Central memory CD4-positive, alpha-beta T cell (primary cell): ENCODE data around the gene FKBP8.
A peak's percentile ranks its signal among the peaks of the same experiment; 100 is the strongest.
"Not testable (repeated sequence)": the region's sequence is repeated elsewhere in the genome, so short reads cannot be mapped to it uniquely, and the experiment has no call there.

Source experiments
- DNase-seq: peaks from one replicate; pipeline ENCODE4 v3.0.0; 2022

FKBP8 gene

DNA sequence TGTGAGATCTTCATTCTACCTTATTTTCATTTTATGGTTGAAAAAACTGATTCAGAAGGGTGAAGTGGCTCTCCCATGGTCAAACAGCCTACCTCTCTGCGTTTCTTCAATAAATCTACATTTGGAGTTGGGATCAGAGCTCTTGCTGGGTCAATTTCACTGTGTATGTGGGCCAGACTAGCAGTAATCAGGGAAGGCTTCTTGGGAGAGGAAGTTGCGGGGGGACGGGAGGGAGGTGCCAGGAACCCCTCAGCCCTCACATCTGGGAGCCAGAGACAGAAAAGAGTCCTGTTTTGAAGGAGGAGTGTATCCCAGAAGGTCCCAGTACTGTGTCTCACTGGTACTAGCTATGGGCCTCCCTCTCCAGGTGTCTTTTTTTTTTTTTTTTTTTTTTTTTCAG is 15.2 kb upstream of the FKBP8 start:
- no peak for DNase-seq

GRCh38 chr19:18558202-18558555 is 14.8 kb upstream of the FKBP8 start:
- no peak for DNase-seq

GRCh38 chr19:18557411-18558201 is 14.2 kb upstream of the FKBP8 start, which contains the start of gene KXD1:
Gene KXD1 (plus strand): TSS chr19:18557870. CDS start chr19:18562057, 4,187 bp downstream.
- peak; percentile 98 for DNase-seq

GRCh38 chr19:18551631-18552030 is 8.3 kb upstream of the FKBP8 start:
- no peak for DNase-seq

GRCh38 chr19:18543814-18544475 is 572 bp upstream of the FKBP8 start:
- peak; percentile 81 for DNase-seq

- no peak for DNase-seq
These were observed 1.1 kb downstream of the FKBP8 start for GRCh38 chr19:18541992-18542940.

DNA sequence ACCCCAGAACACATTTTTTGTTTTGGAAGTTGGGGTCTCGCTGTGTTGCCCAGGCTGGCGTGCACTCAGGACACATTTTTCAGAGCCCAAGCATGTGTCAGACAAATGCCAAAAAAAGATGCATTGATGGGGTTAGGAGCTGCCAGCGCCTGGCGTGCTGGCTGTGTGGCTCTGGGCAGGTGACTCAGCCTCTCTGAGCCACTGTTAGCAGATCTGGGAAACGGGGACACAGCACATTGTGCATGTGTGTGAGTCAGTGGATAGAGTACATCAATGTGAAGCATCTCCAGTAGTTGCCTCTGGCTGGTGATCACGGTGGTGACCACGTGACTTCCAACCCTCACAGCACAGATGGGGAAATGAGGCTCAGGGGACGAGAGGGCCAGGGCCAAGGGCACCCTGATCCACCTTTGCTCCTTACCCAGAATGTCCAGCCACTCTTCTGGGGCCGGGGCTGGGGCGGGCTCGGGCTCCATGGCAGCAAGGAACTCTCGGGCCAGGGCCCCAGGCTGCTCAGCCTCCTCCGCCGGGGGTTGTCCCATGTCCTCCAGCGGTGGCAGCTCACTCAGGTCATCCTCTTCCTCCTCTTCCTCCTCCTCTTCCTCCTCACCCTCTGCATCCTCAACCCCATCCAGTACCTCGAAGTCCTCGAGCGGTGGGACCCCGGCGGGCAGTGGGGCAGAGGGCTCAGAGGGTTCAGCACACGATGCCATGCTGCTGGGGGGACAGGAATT is 1.9 kb downstream of the FKBP8 start:
- no peak for DNase-seq

- not testable (repeated sequence) for DNase-seq
These were observed 3.2 kb downstream of the FKBP8 start for GRCh38 chr19:18540200-18540599.

- DNase-seq, result no peak
These were observed 4.0 kb downstream of the FKBP8 start for GRCh38 chr19:18539372-18539771.

DNA sequence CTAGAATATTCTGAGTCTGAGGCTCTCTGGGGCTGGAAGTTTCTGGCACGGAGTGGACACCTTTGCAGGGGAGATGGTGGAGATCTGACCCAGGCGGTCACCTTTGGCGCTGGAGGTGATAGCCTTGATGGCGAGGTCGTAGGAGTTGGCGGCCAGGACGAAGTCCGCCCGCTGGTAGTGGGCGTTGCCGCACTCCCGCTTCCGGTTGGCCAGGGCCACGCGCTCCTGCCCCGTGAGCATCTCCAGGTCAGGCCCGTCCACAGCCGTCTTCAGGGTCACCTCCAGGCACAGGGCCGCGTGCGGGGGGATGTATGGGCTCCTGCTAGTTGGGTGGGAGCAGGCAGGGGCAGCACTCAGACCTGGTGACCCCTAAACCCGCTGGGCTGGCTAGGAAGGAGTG is 5.3 kb downstream of the FKBP8 start:
- DNase-seq, result no peak

DNA sequence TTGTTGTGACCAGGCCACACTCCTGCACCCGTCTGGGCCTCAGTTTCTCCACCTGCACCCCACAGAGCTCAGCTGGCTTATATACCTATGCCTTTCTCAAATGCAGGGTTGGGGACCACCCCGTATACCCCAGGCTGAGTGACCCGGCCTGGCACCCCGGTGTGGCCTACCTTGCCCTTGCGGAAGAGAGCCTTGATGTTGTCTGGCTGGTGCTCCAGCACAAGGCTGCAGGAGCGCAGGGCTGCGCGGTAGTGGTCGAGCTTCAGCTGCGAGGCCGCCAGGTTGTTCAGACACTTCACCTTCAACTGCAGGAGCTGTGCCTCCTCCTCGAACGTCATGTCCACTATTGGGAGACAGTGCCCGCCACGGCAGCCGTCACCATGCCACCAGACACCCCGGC is 5.9 kb downstream of the FKBP8 start:
- no peak for DNase-seq

DNA sequence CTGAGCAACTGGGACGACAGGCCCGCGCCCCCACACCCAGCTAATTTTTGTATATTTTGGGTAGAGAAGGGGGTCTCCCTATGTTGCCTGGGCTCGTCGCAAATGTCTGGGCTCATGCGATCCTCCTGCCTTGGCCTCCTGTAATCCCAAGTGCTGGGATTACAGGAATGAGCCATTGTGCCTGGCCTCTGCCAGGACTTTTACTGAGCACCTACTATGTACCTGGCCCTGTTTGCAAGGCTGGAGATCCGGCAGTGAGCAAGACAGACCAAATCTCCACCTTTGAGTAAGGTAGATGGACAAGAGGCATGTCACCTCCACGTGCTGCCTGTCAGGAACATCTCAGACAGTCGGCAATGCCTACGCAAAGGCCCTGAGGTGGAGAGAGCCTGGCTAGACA is 6.9 kb downstream of the FKBP8 start:
- DNase-seq, result no peak

DNA sequence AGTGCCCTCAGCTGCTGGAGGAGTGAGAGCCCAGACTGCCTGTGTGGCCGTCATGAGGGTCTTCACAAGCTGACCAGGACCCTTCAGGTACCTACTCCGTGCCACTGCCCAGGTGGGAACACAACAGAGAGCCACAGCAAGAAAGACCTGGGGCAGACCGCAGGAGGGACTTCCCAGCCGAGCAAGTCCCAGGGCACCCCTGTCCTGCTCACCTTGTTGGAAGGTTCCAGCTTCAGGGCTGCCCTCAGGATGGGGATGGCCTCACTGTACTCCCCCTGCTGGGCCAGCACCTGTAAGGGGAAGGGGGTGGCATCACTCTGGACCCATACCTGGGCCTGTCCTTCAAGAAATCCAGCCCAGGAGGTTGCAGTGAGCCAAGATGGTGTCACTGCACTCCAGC is 10.3 kb downstream of the FKBP8 start:
- no peak for DNase-seq

DNA sequence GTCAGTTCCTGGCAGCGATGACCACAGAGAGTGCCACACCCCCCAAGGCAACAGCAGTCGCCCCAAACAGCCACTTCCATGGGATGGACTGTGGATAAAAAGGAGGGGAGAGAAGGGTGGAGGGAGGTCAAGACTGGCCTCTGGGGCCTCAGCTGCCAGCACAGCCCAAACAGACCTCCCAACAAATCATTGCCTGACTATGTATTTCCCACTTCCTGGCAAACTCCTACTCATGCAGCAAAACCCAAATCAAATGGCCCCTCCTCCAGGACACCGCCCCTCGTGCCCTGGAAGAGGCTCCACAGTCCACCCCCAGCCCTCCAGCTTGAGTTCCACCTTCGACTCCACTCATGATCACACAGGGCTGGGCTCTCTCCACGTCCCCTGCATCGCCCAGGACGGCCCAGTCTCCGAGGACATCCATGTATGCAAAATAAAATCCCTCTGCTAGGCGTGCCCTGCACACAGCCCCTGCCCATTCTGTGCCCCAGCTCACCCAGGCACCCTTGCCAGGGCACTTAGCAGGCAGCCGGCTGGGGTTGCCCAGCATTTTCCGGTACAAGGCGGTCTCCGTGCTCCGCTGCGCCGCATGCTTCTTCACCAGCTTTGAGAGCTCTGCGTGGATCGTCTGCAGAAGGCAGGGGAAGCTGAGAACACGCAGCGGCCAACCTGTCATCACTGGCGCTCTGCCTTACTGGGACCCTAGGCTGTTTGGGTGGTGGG is 11.0 kb downstream of the FKBP8 start:
- DNase-seq, result no peak

- DNase-seq, result no peak
These were observed 11.9 kb downstream of the FKBP8 start for GRCh38 chr19:18531485-18531884.

- no peak for DNase-seq
These were observed 13.6 kb downstream of the FKBP8 start for GRCh38 chr19:18529782-18530181.

DNA sequence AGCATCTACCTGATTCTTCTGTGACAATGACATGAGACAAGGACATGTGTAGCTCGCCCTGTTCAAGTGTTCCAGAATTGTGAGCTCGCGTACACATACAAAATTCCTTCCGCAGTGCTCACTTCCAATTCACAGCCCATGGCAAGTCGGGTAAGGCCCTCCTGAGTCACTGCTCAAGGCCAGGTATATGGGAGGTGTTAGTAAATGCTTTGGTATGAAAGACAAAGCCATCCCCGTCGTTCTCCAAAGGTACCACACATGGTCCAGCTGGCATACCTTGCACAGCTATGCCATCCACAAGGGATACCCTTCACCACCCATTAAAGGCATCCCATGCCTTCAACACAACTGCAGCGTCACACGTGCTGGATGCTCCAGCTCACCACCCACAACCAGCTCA is 17.1 kb downstream of the FKBP8 start:
- DNase-seq, result no peak

- DNase-seq, result no peak
These were observed 19.5 kb downstream of the FKBP8 start for GRCh38 chr19:18523841-18524240.

GRCh38 chr19:18522862-18523440 is 20.4 kb downstream of the FKBP8 start:
- DNase-seq, result not testable (repeated sequence)

DNA sequence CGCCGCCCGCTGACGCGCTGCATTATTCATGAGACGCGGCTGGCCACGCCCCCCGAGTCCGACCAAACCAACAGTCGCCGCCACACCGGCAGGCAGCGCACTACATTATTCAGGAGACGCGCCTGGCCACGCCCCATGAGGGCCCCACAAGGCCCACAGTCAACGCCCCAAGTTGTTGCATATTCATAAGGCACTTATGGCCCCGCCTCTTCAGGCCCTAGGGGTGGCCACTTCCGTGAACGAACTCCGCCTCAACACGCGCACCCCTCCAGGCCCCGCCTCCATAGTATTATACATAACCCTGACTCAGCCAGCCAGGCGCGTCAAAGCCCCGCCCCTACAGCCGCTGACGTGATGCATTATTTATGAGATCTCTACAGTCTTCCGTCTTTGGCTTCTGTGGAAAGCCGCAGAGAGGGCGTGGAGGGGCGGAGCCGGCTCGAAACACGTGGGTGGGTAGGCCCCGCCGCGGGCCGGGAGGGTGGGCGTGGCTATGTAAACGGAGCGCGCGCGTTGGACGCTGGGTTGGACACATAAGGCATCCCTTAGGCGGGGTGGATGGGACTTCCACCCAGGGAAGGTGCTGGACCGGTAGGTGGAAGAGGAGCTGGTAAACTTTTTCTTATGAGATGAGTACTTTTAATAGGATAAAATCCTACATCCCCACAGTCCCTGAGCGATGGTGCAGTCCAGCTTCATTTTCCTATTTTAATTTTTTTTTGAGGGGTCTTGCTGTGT is 21.1 kb downstream of the FKBP8 start:
- peak; percentile 100 for DNase-seq

DNA sequence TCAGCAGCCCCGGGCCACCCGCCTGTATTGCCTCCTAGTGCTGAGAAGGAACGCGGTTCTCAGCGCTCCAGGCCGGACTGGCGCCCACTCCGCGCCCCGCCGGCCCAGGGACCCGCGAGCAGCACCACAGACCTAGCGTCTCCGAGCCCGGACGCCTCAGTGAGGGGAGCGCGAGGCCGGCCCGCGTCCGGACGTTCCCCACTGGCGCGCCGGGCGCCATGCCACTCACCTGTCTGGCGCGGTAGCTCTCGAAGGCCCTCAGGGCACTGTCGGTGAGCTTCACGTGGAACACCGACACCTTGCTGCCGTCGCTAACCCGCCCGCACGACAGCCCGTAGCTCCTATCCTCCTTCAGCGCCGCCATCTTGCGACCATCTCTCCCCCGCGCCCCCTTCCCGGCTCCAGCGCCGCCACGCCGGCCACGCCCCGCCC is 21.7 kb downstream of the FKBP8 start, which contains the start of gene ELL:
Gene ELL, minus strand, starts transcription at position 379 of the 432 bp plus-strand sequence. Its CDS starts 15 bp downstream, at position 364.
- no peak for DNase-seq
